A673 (cell line): ENCODE measurements around the gene ZC3H12C. TPM values are rescaled to one million over a fixed set of nuclear protein-coding genes. Genes with fewer than 3 reads are reported as not detected.

ENCODE experiments used
- BruUV-seq: library from RNA; stranded (reverse); fragments of 400-500 nt; replicated peaks from 2 replicates; lab custom pipeline; 2021; lab: Mats Ljungman, UMichigan
- CTCF ChIA-PET: fragments of 300-600 bp; sonication (Branson Sonifier 250); formaldehyde crosslinking; loops from one replicate; lab custom pipeline; 2022; ENCODE audit warnings: antibody characterized with exemption; lab: Charles Lee
- POLR2A ChIA-PET: fragments of 300-600 bp; sonication (Branson Sonifier 250); formaldehyde crosslinking; loops from one replicate; lab custom pipeline; 2022; ENCODE audit warnings: antibody characterized with exemption; ENCODE audit not compliant: low non-redundant PET; lab: Charles Lee
- DNase-seq: peaks from one replicate; pipeline ENCODE4 v3.0.0-alpha.2; 2015; ENCODE audit warnings: low spot score
- H3K27ac ChIP-seq: fragments of 200-600 bp; sonication (generic); 2 replicates; pipeline ENCODE4 v1.5.1; 2016; ENCODE audit warnings: mixed run types, low read depth, mild to moderate bottlenecking, mixed read lengths, antibody characterized with exemption, low read length; ENCODE audit not compliant: poor library complexity, severe bottlenecking
- H3K27me3 ChIP-seq: fragments of 200-600 bp; sonication (generic); replicated peaks from 2 replicates; pipeline ENCODE4 v1.6.1; 2017; ENCODE audit warnings: mixed run types, low read depth, mild to moderate bottlenecking, mixed read lengths, antibody characterized with exemption, low read length; ENCODE audit not compliant: insufficient read depth, poor library complexity
- H3K36me3 ChIP-seq: fragments of 200-600 bp; sonication (generic); 2 replicates; pipeline ENCODE4 v1.6.1; 2016; ENCODE audit warnings: mixed run types, mild to moderate bottlenecking, mixed read lengths, antibody characterized with exemption, low read length; ENCODE audit not compliant: insufficient read depth, poor library complexity, severe bottlenecking
- H3K4me1 ChIP-seq: fragments of 200-600 bp; sonication (generic); 2 replicates; pipeline ENCODE4 v1.6.1; 2017; ENCODE audit warnings: mixed run types, mild to moderate bottlenecking, mixed read lengths, antibody characterized with exemption, low read length; ENCODE audit not compliant: insufficient read depth, poor library complexity, severe bottlenecking
- H3K4me3 ChIP-seq: fragments of 200-600 bp; sonication (generic); 2 replicates; pipeline ENCODE4 v1.5.1; 2016; ENCODE audit warnings: low read depth, mixed run types, mild to moderate bottlenecking, mixed read lengths, low read length; ENCODE audit not compliant: poor library complexity, severe bottlenecking
- H3K9me3 ChIP-seq: fragments of 200-600 bp; sonication (generic); 2 replicates; pipeline ENCODE4 v1.6.1; 2016; ENCODE audit warnings: mixed run types, low read depth, mild to moderate bottlenecking, mixed read lengths, antibody characterized with exemption, low read length; ENCODE audit not compliant: poor library complexity, severe bottlenecking
- EZH2 ChIP-seq: fragments of 200-600 bp; sonication (generic); IDR thresholded peaks from 2 replicates; pipeline ENCODE4 v1.6.1; 2017; ENCODE audit warnings: borderline replicate concordance, low read depth, mild to moderate bottlenecking, mixed read lengths, antibody characterized with exemption, low read length; ENCODE audit not compliant: poor library complexity, severe bottlenecking
- intact Hi-C: fragments of 100-400 bp; cut with micrococcal nuclease; formaldehyde crosslinking; loops from one replicate; pipeline ENCODE4 v1.10.0; 2022; ENCODE audit not compliant: unreplicated experiment
- total RNA-seq: library from RNA; stranded (reverse); gene quantifications from 2 replicates; pipeline ENCODE4 v1.2.3, GENCODE V29; 2021
- TF ChIP-seq, protein P1 (sequence below): fragments of 300-800, 200-600 bp; sonication (generic); conservative IDR thresholded peaks from 2 replicates; pipeline ENCODE4 v1.5.1; 2017; ENCODE audit warnings: low read depth, mild to moderate bottlenecking, antibody characterized with exemption, low read length, moderate library complexity, mixed read lengths

The ZC3H12C gene
- total RNA-seq, 1 experiment from 2014 or later: 21.7 TPM

- CTCF ChIA-PET: no interaction called here
- intact Hi-C loops: loop anchor here (10.0 kb wide), 1 partner anchor 300 kb away; no protein-coding TSS in a partner anchor
- DNase-seq: no peak
- peaks cover 54% of the 10 kb centered on the region for H3K4me1 ChIP-seq
- no peaks in the 10 kb centered on the region for H3K27me3 ChIP-seq
- H3K9me3 ChIP-seq: peaks cover 8% of the 10 kb centered on the region
- H3K4me3 ChIP-seq: no peak overlapping the region
- BruUV-seq: no TSS peak
- no peak for TF ChIP-seq EZH2
- TF ChIP-seq, protein P1, sequence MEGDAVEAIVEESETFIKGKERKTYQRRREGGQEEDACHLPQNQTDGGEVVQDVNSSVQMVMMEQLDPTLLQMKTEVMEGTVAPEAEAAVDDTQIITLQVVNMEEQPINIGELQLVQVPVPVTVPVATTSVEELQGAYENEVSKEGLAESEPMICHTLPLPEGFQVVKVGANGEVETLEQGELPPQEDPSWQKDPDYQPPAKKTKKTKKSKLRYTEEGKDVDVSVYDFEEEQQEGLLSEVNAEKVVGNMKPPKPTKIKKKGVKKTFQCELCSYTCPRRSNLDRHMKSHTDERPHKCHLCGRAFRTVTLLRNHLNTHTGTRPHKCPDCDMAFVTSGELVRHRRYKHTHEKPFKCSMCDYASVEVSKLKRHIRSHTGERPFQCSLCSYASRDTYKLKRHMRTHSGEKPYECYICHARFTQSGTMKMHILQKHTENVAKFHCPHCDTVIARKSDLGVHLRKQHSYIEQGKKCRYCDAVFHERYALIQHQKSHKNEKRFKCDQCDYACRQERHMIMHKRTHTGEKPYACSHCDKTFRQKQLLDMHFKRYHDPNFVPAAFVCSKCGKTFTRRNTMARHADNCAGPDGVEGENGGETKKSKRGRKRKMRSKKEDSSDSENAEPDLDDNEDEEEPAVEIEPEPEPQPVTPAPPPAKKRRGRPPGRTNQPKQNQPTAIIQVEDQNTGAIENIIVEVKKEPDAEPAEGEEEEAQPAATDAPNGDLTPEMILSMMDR: no peak
- POLR2A ChIA-PET: no interaction called here
- H3K36me3 ChIP-seq: no peaks in the 10 kb centered on the region
- peak overlapping the region; percentile 82 for H3K27ac ChIP-seq
Observed at GRCh38 chr11:110074499-110074898, 18.7 kb upstream of the ZC3H12C start.

DNA sequence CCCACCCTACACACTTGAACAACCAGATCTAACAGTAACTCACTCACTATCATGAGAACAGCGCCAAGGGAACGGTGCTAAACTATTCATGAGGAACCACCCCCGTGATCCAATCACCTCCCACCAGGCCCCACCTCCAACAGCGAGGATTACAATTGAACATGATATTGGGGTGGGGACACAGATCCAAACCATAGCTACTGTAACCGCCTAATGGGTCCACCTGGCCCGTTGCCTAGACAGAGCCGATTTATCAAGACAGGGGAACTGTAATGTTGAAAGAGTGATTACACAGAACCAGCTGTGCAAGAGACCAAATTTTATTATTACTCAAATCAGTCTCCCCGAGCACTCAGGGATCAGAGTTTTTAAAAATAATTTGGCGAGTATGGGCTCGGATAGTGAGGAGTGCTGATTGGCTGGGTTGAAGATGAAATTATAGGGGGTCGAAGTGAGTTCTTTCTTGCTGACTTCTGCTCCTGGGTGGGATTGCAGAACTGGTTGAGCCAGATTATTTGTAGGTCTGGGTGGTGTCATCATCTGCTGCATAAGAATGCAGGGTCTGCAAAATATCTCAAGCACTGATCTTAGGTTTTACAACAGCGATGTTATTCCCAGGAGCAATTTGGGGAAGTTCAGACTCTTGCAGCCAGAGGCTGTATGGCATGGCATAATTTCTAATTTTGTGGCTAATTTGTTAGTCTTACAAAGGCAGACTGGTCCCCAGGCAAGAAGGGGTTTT is 17.9 kb upstream of the ZC3H12C start:
- intact Hi-C loops: loop anchor here (10.0 kb wide), 1 partner anchor 300 kb away; no protein-coding TSS in a partner anchor
- Histone ChIP-seq H3K27me3 (no peaks in the 10 kb centered on the region), H3K4me3 (peak overlapping the region; percentile 4), H3K27ac (peak overlapping the region; percentile 82), H3K36me3 (no peaks in the 10 kb centered on the region), H3K4me1 (peaks cover 46% of the 10 kb centered on the region), H3K9me3 (peaks cover 8% of the 10 kb centered on the region)
- ChIA-PET CTCF (interaction anchor here (0.6 kb wide), 1 partner anchor 1157 kb away, joined by 3 read pairs; no protein-coding TSS in a partner anchor), POLR2A (interaction anchor here (0.6 to 0.9 kb wide), 2 partner anchors 19 to 116 kb away, joined by 3 read pairs; no protein-coding TSS in a partner anchor)
- DNase-seq: peak; percentile 84
- TF ChIP-seq EZH2: no peak
- TF ChIP-seq, protein P1: no peak
- BruUV-seq: no TSS peak

DNA sequence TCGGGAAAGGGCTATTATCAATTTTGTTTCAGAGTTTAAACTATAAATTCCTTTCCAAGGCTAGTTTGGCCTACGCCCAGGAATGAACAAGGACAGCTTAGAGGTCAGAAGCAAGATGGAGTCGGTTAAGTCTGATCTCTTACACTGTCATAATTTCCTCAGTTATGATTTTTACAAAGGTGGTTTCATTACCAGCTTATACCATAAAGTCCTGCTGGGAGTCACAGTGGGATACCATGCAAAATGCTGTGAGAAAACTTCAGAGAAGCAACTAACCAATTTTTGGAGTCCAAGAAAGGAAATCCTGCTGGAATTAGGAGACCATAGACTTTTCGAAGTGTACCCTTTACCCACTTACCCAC is 17.4 kb upstream of the ZC3H12C start:
- intact Hi-C loops: loop anchor here (2.0 to 10.0 kb wide), 2 partner anchors 105 to 299 kb away; no protein-coding TSS in a partner anchor
- H3K4me3 ChIP-seq: peak overlapping the region; percentile 4

More for the DNA sequence above, 17.4 kb upstream of the ZC3H12C start:
- CTCF ChIA-PET: no interaction called here
- POLR2A ChIA-PET: no interaction called here
- peaks cover 8% of the 10 kb centered on the region for H3K9me3 ChIP-seq
- H3K36me3 ChIP-seq: no peaks in the 10 kb centered on the region
- no peaks in the 10 kb centered on the region for H3K27me3 ChIP-seq
- H3K27ac ChIP-seq: peak overlapping the region; percentile 82
- DNase-seq: peak; percentile 51
- peaks cover 42% of the 10 kb centered on the region for H3K4me1 ChIP-seq
- TF ChIP-seq EZH2: no peak
- TF ChIP-seq, protein P1: no peak
- no TSS peak for BruUV-seq
